ENCODE data around the gene MYMK. TPM values are rescaled to one million over a fixed set of nuclear protein-coding genes. Genes with fewer than 3 reads are reported as not detected.

MYMK gene
- total and polyA plus RNA-seq, 2 experiments from 2014 or later, result not detected

DNA sequence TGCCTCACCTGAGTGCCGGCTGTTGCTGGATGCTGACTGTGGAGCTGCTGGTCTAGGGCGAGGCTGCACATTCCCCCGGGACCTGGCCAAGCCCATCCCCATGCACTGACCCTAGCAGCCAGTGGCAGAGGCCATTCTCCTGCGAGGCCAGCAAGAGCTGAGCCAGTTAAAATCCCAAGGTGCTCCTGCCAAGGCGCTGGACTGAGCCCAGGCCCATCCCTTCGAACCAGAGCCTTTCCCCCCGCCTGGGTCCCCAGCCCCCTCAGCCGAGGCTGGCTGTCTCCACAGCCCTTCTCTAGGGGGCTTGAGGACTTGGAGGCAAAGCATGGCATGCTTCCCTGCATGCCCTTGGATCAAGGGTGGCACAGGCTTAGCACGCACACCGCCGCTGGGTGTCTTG is 11.3 kb upstream of the MYMK start:
- Mint-ChIP-seq H3K27me3 (ENCODE audit: insufficient read depth, low read depth, poor library complexity) (peaks cover 24% of the 10 kb centered on the region), H3K9me3 (no peaks in the 10 kb centered on the region), H3K4me3 (no peak overlapping the region), H3K27ac (no peak overlapping the region), H3K36me3 (ENCODE audit: low read depth) (no peaks in the 10 kb centered on the region), H3K4me1 (peaks cover 29% of the 10 kb centered on the region)
- ATAC-seq (no peak), DNase-seq (ENCODE audit: low spot score) (no peak)
- peaks cover 10% of the 10 kb centered on the region; the same call in 1 of the 2 replicates for H3K4me1 ChIP-seq (ENCODE audit: insufficient read depth)
- no peak overlapping the region for H3K4me2 ChIP-seq
- TF ChIP-seq POLR2AphosphoS5 (IDR thresholded peaks at IDR 0.05; ENCODE audit: low read depth), result no peak
- TF ChIP-seq, protein P1, sequence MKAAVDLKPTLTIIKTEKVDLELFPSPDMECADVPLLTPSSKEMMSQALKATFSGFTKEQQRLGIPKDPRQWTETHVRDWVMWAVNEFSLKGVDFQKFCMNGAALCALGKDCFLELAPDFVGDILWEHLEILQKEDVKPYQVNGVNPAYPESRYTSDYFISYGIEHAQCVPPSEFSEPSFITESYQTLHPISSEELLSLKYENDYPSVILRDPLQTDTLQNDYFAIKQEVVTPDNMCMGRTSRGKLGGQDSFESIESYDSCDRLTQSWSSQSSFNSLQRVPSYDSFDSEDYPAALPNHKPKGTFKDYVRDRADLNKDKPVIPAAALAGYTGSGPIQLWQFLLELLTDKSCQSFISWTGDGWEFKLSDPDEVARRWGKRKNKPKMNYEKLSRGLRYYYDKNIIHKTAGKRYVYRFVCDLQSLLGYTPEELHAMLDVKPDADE (IDR thresholded peaks at IDR 0.05), result no peak
- TF ChIP-seq STAT1 (IDR thresholded peaks at IDR 0.05; ENCODE audit: unreplicated experiment), result no peak
- TF ChIP-seq NANOG (IDR thresholded peaks at IDR 0.05; ENCODE audit: borderline replicate concordance), result no peak
- TF ChIP-seq JUNB (IDR thresholded peaks at IDR 0.05; ENCODE audit: unreplicated experiment), result no peak
- no peak overlapping the region for H2AFZ ChIP-seq
- no peaks in the 10 kb centered on the region for H3K36me3 ChIP-seq (ENCODE audit: insufficient read depth)
- H3K27me3 ChIP-seq (ENCODE audit: insufficient read depth), result peaks cover 9% of the 10 kb centered on the region; the same call in 1 of the 2 replicates
- H4K20me1 ChIP-seq (replicated peaks; ENCODE audit: insufficient read depth), result no peaks in the 10 kb centered on the region
- H3K9me2 ChIP-seq (ENCODE audit: insufficient read depth), result no peaks in the 10 kb centered on the region
- 0 out of 2 replicates have a peak, but pooled peaks cover 4% of the 10 kb centered on the region for H3F3A ChIP-seq (replicated peaks; ENCODE audit: low read depth)
- H3K79me2 ChIP-seq (replicated peaks; ENCODE audit: insufficient read depth), result no peaks in the 10 kb centered on the region
- H3K27ac ChIP-seq (ENCODE audit: low read depth), result no peak overlapping the region
- H3K4me3 ChIP-seq, result no peak overlapping the region

- no peaks in the 10 kb centered on the region for H3K9me2 ChIP-seq (ENCODE audit: insufficient read depth)
Measured at GRCh38 chr9:133535306-133535877, 10.6 kb upstream of the MYMK start.

GRCh38 chr9:133534346-133535291 is 9.9 kb upstream of the MYMK start, which contains the start of gene ADAMTSL2:
Gene ADAMTSL2 (plus strand): TSS chr9:133534704. CDS start chr9:133536713, 2,009 bp downstream.
- no peaks in the 10 kb centered on the region for H4K20me1 ChIP-seq (replicated peaks; ENCODE audit: insufficient read depth)
- Mint-ChIP-seq H3K9me3 (no peaks in the 10 kb centered on the region), H3K36me3 (ENCODE audit: low read depth) (no peaks in the 10 kb centered on the region), H3K4me3 (peak within 1 kb of the TSS; percentile 58), H3K27ac (no peak within 1 kb of the TSS), H3K4me1 (peaks cover 21% of the 10 kb centered on the region), H3K27me3 (ENCODE audit: insufficient read depth, low read depth, poor library complexity) (peaks cover 22% of the 10 kb centered on the region)
- 0 out of 2 replicates have a peak, but pooled peaks cover 4% of the 10 kb centered on the region for H3F3A ChIP-seq (replicated peaks; ENCODE audit: low read depth)
- peaks cover 9% of the 10 kb centered on the region; the same call in 1 of the 2 replicates for H3K27me3 ChIP-seq (ENCODE audit: insufficient read depth)
- DNase-seq (ENCODE audit: low spot score) (peak; percentile 71), ATAC-seq (peak; percentile 74)
- H3K4me2 ChIP-seq, result peak within 1 kb of the TSS; percentile 80
- no peaks in the 10 kb centered on the region for H3K36me3 ChIP-seq (ENCODE audit: insufficient read depth)
- H3K79me2 ChIP-seq (replicated peaks; ENCODE audit: insufficient read depth), result no peaks in the 10 kb centered on the region
- H3K9me2 ChIP-seq (ENCODE audit: insufficient read depth), result no peaks in the 10 kb centered on the region
- peak within 1 kb of the TSS; percentile 56 for H3K4me3 ChIP-seq
- no peak within 1 kb of the TSS for H3K27ac ChIP-seq (ENCODE audit: low read depth)
- peaks cover 10% of the 10 kb centered on the region; the same call in 1 of the 2 replicates for H3K4me1 ChIP-seq (ENCODE audit: insufficient read depth)
- peak within 1 kb of the TSS; percentile 96 for H2AFZ ChIP-seq
- TF ChIP-seq, protein P1 (IDR thresholded peaks at IDR 0.05), result no peak
- TF ChIP-seq CTCF (conservative IDR thresholded peaks at IDR 0.05; ENCODE audit: low read depth in 2 of 2), result no peak
- no peak for TF ChIP-seq STAT1 (IDR thresholded peaks at IDR 0.05; ENCODE audit: unreplicated experiment)
- TF ChIP-seq CREB1 (CRISPR knock-in tag; IDR thresholded peaks at IDR 0.05; ENCODE audit: low read depth), result no peak
- TF ChIP-seq POLR2AphosphoS5 (IDR thresholded peaks at IDR 0.05; ENCODE audit: low read depth), result no peak

More at GRCh38 chr9:133535306-133535877, 10.6 kb upstream of the MYMK start:
- Histone ChIP-seq H3K27ac (ENCODE audit: low read depth) (no peak overlapping the region), H2AFZ (peak overlapping the region; percentile 96), H3K4me2 (peak overlapping the region; percentile 80), H3K79me2 (replicated peaks; ENCODE audit: insufficient read depth) (no peaks in the 10 kb centered on the region), H3F3A (replicated peaks; ENCODE audit: low read depth) (0 out of 2 replicates have a peak, but pooled peaks cover 4% of the 10 kb centered on the region), H3K27me3 (ENCODE audit: insufficient read depth) (peaks cover 9% of the 10 kb centered on the region; the same call in 1 of the 2 replicates), H3K36me3 (ENCODE audit: insufficient read depth) (no peaks in the 10 kb centered on the region), H3K4me3 (peak overlapping the region; percentile 56; the same call in 1 of the 2 replicates), H4K20me1 (replicated peaks; ENCODE audit: insufficient read depth) (no peaks in the 10 kb centered on the region), H3K4me1 (ENCODE audit: insufficient read depth) (peaks cover 10% of the 10 kb centered on the region; the same call in 1 of the 2 replicates)
- Mint-ChIP-seq H3K27ac (no peak overlapping the region), H3K4me3 (peak overlapping the region; percentile 46), H3K4me1 (peaks cover 27% of the 10 kb centered on the region), H3K27me3 (ENCODE audit: insufficient read depth, low read depth, poor library complexity) (peaks cover 22% of the 10 kb centered on the region), H3K36me3 (ENCODE audit: low read depth) (no peaks in the 10 kb centered on the region), H3K9me3 (no peaks in the 10 kb centered on the region)
- ATAC-seq (no peak), DNase-seq (ENCODE audit: low spot score) (no peak)
- TF ChIP-seq NANOG (IDR thresholded peaks at IDR 0.05; ENCODE audit: borderline replicate concordance), result no peak
- TF ChIP-seq CREB1 (CRISPR knock-in tag; IDR thresholded peaks at IDR 0.05; ENCODE audit: low read depth), result no peak

Data from GM23338 (cell line).